Left hindlimb (tissue), 1 donor: Measurements from ENCODE around the gene CDC42EP3.

ENCODE experiments used
- DNase-seq: peaks from one replicate; pipeline ENCODE4 v3.0.0-alpha.2; 2018

CDC42EP3 gene

GRCh38 chr2:37683241-37683640 is 11.8 kb upstream of the CDC42EP3 start:
- DNase-seq: no peak

DNA sequence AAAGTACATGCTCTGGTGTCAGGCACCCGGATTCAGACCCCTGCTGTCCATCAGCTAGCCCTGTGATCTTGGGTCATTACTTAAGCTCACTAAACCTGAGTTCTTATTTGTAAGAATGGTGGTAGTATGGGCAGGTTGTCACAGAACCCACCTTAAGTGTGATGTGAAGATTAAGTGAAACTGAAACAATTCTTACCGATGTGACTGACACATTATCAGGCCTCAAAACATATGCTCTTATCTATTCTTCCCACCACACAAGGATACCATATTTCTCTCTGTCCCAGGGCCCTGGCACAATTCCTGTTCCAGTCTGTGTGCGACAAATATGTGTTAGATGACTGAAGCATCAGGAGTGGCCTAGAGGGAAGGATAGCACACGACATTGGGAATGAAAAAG is 11.0 kb upstream of the CDC42EP3 start:
- no peak for DNase-seq

- no peak for DNase-seq
These were observed 10.1 kb upstream of the CDC42EP3 start for GRCh38 chr2:37681587-37681986.

DNA sequence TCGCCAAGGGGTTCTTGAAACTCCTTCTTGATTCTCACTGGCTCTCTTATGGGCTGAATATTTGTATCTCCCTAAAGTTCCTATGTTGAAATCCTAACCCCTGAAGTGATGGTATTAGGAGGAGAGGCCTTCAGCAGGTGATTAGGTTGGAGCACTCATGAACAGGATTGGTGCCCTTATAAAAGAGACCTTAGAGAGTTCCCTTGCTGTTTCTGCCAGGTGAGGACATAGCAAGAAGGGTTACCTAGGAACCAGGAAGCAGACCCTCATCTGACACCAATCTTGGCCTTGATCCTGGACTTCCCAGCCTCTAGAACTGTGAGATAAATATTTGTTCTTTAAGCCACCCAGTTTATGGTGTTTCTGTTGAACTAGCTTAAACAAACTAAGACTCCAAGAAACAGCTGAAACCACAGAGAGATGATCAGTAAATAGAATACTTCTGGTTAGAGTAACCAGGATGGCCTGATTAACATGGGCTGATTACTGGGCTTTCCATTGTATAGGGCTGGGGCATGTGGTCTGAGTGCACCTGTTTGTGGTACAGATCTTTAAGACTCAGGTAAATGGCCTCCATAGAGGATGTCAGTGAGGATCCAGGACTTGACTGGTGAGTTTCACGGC is 7.7 kb upstream of the CDC42EP3 start:
- DNase-seq: no peak

- no peak for DNase-seq
These were observed 4.8 kb upstream of the CDC42EP3 start for GRCh38 chr2:37676274-37676673.

DNA sequence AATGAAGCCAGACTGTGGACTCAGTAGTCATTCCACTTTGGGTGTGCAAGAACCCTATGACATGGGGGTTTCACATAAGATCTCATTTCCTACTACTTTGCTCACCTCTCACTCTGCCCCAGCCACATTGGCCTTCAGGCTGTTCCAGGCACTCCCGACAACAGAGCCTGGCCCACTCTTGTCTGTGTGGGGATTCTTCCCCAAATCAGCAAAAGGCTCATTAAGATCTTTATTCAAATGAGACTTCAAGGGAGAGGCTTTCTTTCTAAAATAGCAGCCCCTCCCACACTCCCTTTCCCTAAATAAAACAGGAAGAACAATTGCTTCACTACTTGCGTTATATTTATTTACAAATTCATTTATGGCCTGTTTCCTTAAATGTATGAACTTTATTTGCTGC is 3.5 kb upstream of the CDC42EP3 start:
- DNase-seq: no peak

DNA sequence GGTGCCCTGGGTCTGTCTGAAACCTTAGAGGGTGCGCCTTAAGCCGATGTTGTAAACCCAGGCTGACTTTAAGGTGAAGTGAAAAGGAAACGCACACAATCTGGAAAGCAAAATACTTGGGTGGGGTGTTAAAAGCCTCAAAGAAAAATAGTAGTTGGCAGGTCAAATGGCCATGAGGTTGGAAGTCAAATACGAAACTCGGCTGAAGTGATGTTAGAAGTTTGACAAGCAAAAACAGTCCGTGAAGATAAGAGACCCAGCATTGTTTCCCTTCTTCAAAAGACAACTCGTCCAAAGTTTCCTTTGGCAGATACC is 1.4 kb upstream of the CDC42EP3 start:
- no peak for DNase-seq

DNA sequence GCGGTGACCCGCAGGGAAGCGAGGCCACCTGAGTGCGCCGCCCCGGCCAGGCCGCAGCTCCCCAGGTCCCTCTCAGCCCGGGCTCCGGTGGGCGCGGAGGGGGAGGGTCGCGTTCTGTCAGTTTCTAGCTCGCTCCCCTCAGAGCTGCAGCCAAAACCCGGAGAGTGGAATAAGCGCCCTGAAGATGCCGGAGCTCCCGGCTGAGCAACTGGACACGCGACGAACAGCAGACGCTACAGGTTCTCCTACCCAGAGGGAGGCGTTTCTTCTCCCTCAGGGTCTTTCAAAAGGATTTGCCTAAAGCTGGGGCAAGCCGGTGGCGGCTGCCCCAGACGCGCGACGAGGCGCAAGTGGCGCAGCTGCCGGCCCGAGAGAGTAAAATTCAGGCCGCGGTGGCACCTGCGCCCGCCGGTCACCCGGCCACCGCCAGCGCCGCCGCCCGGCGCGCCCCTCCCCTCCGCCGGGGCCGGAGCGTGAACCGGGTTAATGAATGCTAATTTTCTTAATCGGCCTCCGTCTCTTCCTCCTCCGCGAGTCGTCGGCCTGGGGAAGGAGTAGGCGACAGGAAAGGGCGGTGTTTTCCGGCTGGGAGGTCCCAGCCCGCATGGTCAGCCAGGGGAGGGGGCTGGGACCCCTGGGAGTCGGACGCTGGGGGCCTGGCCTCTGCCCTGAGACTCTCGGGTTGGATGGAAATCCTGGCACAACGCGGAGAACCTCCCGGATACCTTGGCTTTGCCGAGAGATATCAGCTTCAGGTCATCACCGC is 845 bp upstream of the CDC42EP3 start:
- peak; percentile 89 for DNase-seq

DNA sequence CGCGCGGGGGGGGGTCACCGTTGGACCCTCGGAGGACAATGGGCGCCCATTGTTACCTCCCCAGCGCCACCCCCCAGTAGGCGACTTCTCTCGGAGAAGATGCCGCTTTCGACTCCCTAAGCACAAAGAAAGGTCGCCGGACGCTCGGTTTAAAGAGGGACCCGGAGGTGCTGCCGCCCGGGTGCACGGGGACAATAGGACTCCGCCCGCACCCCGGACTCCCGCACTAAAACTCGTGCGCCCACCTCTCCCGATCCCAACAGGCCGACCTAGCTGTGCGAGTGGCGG is 318 bp upstream of the CDC42EP3 start:
- DNase-seq: no peak

DNA sequence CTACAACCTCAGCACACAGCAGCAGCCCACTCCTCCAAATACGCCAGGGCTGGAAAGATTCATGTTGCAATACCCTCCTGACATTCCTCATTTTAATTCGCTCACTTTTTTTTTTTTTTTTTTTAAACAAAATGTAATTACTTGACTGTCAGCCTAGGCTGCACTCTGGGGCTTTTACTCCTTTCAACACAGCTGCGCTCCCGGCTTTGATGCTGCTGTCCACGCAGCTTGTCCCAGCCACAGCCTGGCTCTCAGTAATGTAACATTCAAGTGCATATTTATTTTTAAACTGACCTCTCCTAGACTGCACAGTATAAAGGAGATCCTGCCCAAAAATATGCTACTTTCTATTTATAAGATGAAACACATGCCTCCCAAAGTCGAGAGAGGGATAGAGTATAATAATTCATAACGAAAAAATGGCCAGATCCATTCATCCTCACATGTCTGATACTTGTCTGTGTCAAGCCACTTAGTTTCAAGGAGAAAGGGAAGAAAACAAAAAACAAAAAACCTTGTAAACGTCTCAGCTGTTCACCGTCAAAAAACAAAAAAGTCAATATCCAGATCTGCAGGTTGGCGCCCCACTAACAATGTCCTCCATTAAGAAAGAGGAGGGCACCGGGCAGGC is 949 bp downstream of the CDC42EP3 start:
- DNase-seq: no peak

- no peak for DNase-seq
These were observed 2.0 kb downstream of the CDC42EP3 start for GRCh38 chr2:37669446-37669845.

GRCh38 chr2:37667704-37668103 is 3.7 kb downstream of the CDC42EP3 start:
- no peak for DNase-seq

GRCh38 chr2:37666772-37667171 is 4.7 kb downstream of the CDC42EP3 start:
- no peak for DNase-seq

GRCh38 chr2:37665604-37666362 is 5.7 kb downstream of the CDC42EP3 start:
- no peak for DNase-seq

GRCh38 chr2:37665043-37665442 is 6.4 kb downstream of the CDC42EP3 start:
- no peak for DNase-seq

GRCh38 chr2:37664231-37664643 is 7.2 kb downstream of the CDC42EP3 start:
- DNase-seq: no peak

DNA sequence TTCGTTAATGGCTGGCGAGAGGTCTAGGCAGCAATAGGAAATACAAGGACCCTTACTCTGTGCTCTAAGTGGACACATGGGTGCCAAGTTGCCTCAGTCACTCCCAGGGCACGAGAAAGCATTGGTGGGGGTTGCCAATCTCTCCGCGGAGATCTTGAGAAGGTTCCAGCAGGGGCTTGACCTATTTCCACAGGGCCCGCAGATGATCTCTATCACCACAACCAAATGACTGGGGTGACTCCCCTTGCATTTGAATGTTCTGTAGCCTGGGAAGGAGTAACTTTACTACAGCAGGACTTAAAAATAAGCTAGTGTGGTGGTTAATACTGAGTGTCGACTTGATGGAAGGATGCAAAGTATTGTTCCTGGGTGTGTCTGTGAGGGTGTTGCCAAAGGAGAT is 8.1 kb downstream of the CDC42EP3 start:
- DNase-seq: no peak

DNA sequence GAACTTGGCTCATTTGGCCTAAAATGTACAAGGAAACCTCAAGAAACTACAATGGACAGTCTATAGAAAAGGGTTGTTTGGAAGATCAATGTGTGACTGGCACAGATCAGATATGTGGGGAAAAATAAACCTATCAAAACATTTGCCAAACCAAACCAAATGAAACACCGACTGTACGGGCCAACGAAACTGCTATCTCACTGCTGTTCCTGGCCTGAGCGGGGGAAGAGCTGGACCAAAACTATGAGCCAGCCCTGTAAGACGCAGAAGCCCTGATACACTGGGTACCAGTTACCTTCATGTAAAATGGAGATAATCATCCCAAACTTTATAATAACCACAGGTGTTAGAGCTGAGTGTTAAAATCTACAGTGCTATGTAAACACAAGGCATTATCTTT is 11.7 kb downstream of the CDC42EP3 start:
- no peak for DNase-seq

DNA sequence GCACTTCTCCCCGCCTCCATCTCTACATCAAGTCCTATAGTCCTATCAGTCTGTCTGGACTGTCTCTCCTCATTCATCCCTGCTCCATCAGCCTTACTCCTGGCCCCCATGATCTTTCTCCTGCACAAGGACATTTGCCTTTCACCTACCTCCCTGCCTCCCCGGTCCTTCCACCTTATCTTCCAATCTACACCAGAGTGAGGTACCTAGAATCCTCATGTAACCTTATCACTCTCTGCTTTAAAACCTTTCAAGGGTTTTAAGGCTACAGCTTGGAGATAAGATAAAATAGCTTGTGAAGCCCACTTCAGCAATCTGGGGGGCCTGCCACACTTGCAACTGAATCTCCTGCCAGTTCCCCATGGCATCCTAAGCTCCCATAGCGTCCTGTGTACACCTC is 12.8 kb downstream of the CDC42EP3 start:
- DNase-seq: no peak

- DNase-seq: no peak
These were observed 14.0 kb downstream of the CDC42EP3 start for GRCh38 chr2:37657471-37657870.

DNA sequence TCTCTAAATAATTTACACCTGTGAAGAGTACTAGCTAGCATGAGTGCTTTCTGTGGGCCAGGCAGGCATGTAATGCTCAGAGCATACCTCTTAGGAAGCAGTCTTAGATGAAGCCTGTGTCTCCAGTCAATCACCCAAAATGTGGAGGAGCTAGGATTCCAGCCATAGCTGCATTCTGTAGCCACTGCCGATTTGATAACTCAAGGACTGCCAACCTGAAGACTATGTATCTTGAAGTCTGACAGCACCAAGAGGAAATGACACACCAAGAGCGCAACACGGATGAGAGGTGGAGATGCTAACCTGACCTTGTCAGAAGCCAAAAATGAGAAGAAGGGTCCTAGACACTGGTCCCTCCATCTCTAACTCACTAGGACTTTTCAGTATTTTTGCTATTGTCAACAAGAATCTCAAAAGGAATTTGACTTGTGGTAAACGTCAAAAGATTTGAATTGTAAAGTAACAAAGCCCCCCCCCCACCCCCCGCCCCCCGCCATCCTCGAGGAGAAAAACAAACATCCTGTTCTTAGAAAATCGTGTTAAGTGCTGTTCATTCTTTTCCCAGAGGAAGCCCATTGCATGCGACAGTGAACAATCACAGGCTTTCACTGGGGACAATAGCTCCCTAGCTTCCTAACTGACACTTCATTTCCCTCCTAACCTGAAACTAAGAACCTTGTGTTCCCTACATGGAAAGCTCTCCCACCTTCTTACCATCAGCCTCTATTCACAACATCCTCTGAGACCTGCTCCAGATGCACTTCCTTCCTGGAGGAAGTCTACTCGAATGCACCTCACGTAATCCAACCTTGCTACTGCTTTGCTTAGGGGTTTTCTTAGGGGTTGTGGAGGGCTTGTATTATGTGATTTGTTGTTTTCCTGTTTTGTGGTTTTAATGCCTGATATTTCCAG is 14.7 kb downstream of the CDC42EP3 start:
- no peak for DNase-seq

- DNase-seq: no peak
These were observed 16.3 kb downstream of the CDC42EP3 start for GRCh38 chr2:37654932-37655841.
